Activated T-cell treated with anti-CD3 and anti-CD28 coated beads for 4 hours (primary cell): Measurements from ENCODE around the gene MDN1.
"Not testable (repeated sequence)": the region's sequence is repeated elsewhere in the genome, so short reads cannot be mapped to it uniquely, and the experiment has no call there.

Experiments
- DNase-seq: peaks from one replicate; pipeline ENCODE4 v3.0.0-alpha.2; 2020

MDN1 gene

DNA sequence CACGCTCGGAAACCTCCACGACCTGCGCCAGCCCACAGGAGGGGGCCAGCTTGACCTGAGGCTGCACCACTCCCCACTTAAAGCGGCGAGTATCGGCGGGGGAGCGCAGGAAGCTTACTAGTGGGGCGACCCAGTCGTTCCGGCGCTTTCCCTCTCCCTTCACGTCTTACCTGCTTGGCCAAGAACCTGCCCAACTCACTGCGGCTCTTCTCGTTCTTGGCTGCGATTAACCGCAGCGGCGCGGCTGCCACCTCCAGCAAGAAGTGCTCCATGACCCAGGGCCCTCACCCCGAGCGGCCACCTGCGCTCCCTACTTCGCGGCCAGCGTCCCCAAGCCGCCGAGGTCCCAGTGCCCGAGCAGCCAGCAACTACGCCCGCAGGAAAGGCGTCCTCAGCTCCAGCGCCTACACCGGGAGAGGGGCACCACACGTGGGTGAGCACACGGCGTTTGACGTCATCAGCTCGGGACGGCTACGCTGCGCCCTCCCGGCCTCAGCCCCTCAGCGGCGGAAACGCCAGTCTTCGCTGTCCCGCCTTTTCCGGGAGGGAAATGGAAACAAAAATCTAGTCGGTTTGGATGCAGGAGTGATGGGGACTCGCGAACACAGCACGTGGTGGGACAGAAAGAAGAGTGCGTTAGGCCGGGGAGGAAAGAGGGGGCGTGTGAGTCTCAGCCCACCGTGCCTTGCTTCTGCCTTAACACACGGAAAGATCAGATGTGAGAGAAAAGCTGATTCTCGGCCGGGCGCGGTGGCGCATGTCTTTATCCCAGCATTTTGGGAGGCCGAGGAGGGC, at the start of gene MDN1:
MDN1 (minus strand) TSS at position 459 of the 795 bp plus-strand sequence; CDS start at position 272, 187 bp downstream.
- peak; percentile 79 for DNase-seq

DNA sequence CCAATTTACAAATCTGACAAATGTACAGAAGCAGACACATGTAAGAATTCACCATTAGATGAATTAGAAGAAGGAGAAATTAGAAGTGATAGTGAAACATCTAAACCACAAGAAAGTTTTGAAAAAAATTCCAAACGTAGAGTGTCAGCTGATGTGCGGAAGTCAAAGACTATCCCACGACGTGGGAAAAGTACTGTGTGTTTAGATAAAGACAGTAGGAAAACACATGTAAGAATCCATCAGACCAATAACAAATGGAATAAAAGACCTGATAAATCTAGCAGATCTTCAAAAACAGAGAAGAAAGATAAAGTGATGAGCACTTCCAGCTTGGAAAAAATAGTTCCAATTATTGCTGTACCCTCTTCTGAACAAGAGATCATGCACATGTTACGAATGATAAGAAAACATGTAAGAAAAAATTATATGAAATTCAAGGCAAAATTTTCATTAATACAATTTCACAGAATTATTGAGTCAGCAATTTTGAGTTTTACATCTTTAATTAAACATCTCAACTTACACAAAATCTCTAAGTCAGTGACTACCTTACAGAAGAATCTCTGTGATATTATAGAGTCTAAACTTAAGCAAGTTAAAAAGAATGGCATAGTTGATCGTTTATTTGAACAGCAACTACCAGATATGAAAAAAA, 46.6 kb upstream of the MDN1 start:
- DNase-seq, result no peak

- DNase-seq, result no peak
Observed at GRCh38 chr6:89862698-89863097, 43.1 kb upstream of the MDN1 start.

- no peak for DNase-seq
Observed at GRCh38 chr6:89862273-89862672, 42.7 kb upstream of the MDN1 start.

- DNase-seq, result no peak
Observed at GRCh38 chr6:89859744-89860143, 40.1 kb upstream of the MDN1 start.

DNA sequence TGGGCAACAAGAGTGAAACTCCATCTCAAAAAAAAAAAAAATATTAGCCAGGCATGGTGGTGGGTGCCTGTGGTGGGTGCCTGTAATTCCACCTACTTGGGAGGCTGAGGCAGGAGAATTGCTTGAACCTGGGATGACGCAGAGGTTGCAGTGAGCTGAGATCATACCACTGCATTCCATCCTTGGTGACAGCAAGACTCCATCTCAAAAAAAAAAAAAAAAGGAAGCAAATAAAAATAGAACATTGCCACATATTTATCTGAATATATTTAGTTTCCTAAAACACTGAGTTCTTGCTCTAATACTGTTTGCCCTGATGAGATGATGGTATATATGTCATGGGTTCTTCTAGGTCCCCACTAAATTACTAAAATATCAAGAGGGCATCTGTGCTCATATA, 38.4 kb upstream of the MDN1 start:
- no peak for DNase-seq

- no peak for DNase-seq
Observed at GRCh38 chr6:89853068-89853467, 33.5 kb upstream of the MDN1 start.

GRCh38 chr6:89847513-89847912, 27.9 kb upstream of the MDN1 start:
- DNase-seq, result not testable (repeated sequence)

- no peak for DNase-seq
Observed at GRCh38 chr6:89843070-89843469, 23.5 kb upstream of the MDN1 start.

DNA sequence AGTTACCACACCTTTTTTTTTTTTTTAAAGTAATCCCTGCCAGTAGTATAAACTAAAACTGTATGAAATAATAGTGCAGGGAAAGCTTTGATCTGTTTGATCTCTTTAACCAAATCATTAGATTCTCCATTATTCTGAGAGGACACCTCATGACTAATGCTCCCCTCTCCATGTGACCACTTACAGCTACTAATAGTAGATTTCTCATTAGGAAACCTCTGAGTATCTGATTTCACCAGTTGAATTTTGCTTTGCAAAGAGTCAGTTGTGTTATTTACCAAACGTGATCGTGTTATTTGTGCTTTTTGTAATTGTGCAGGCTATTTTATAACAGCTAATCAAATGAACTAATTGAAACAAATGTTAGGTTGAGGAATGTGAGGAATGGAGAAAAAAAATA, 22.6 kb upstream of the MDN1 start:
- DNase-seq, result no peak

GRCh38 chr6:89840538-89840937, 20.9 kb upstream of the MDN1 start:
- DNase-seq, result no peak

DNA sequence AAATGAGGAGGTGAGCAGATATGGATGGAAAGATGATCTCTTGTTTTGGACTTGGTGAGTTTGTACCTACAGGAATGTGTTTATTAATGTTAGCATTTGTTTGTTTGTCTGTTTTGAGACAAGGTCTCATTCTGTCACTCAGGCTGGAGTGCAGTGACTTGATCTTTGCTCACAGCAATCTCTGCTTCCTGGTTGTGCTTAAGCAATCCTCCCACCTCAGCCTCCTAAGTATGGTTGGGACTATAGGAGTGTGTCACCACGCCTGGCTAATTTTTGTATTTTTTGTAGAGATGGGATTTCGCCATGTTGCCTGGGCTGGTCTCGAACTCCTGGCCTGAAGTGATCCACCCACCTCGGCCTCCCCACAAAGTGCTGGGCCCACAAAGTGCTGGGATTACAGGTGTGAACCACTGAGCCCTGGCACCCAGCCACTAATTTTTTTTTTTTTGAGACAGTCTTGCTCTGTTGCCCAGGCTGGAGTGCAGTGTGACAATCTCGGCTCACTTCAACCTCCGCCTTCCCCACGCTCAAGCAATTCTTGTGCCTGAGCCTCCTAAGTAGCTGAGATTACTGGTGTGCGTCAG, 17.1 kb upstream of the MDN1 start:
- DNase-seq, result no peak

DNA sequence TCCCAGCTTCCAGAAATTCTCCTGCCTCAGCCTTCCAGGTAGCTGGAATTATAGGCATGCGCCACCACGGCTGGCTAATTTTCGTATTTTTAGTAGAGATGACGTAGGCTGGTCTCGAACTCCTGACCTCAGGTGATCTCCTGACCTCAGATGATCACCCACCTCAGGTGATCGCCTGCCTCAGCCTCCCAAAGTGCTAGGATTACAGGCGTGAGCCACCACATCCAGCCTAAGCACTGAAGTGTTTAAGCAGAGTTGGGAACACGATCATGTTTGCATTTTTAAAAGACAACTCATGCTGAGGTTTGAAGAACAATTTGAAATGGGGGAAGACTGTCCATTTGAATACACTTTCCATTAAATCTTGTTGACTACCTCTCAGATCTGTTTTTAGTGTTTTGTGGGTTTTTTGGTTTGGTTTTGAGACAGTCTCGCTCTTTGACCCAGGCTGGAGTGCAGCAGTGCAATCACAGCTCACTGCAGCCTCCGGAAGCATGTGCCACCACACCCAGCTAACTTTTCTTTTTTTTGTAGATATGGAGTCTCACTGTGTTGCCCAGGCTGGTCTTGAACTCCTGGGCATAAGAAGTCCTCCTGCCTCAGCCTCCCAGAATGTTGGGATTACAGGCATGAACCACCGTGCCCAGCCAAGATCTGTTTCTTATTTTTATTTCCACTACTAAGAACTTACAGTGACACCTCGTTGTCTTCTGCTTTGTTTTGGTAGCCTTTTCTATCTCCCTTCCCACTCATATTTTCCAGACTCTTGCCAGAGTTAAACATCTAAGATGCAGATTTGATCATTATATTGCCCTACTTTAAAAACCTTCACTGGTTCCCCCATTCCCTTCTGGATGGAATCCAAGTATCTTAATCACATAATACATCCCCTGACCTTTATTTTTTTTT, 15.5 kb upstream of the MDN1 start:
- no peak for DNase-seq

DNA sequence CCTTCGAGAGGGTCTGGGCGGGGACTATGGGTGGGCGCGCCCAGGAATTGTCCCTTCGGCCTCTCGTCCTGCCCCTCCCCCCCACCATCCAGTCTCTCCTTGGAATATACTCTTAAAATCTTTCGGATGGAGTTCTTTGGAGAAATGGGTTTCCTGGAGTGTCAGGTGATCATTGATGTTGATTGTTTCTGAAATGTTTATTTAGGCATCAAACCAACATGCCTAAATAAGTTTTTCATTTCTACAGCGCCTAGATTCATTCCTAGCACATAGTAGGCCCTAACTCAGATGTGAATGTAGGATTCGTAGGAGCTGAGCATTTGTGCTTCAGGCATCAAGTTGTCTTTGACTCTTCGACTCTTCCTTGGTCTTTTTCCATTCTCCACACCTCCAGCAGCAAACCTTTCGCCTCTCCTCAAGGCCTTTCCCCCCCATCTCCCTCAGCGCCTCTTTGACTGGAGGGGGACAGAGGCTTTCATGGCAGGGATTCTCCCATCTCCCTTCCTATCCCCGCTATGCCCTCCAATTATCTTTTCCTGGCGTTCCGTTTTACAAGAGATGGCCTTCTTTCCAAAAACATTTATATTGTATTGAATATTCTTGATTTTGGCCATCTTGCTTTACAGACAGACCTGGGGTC, 10.7 kb upstream of the MDN1 start:
- no peak for DNase-seq

- DNase-seq, result peak; percentile 94
Observed at GRCh38 chr6:89829472-89830169, 10.0 kb upstream of the MDN1 start, which contains the start of gene CASP8AP2. Gene CASP8AP2, plus strand, starts transcription at chr6:89829880.

GRCh38 chr6:89828988-89829471, 9.4 kb upstream of the MDN1 start:
- no peak for DNase-seq

GRCh38 chr6:89828475-89828987, 8.9 kb upstream of the MDN1 start:
- DNase-seq, result not testable (repeated sequence)

DNA sequence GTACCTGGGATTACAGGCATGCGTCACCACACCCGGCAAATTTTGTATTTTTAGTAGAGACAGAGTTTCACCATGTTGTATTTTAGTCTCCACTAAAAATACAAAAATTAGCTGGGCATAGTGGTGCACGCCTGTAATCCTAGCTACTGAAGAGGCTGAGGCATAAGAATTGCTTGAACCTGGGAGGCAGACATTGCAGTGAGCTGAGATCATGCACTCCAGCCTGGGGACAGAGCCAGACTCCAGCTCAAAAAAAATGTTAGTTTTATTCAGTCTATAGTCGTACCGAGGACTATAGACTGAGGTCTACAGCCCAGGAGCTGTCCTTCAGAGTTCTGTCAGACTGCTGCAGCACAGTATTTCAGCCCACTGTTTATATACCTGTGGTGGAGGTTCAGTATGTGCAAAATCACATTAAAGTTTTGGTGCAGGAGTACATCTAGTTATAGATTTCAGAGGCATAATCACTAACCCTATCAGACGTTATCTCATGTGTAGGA, 6.5 kb upstream of the MDN1 start:
- no peak for DNase-seq

- DNase-seq, result no peak
Observed at GRCh38 chr6:89818977-89819335, 638 bp downstream of the MDN1 start.

DNA sequence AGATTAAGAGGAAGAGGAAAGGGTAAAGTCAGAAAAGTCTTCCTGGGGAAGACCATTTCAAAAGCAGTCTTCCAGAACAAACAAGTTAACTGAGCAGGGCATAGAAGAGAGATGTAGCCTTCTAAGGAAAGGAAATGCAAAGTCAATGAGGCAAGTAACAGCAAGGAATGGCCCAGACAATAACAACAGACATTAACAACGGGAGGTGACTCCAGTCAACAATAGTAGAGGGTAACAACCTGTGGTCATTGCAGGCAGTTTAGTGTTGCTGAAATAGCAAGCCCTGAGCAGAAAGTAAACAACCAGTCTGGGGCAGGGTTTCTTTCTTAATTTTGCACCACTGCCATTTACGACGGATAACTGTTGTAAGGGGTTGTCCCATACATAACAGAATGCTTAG, 2.1 kb downstream of the MDN1 start:
- no peak for DNase-seq

DNA sequence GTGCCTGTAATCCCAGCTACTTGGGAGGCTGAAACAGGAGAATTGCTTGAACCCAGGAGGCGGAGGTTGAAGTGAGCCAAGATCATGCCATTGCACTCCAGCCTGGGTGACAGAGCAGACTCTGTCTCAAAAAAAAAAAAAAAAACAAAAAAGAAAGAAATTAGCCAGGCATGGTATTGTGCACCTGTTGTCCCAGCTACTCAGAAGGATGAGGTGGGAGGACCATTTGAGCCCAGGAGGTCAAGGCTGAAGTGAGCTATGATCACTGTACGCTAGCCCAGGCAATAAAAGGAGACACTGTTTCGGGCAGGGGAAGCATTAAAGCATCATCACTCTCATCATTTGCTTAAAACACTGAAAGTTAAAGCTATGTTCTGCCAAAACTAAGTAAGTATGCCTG, 6.2 kb downstream of the MDN1 start:
- DNase-seq, result not testable (repeated sequence)
